Esophagus squamous epithelium (tissue), 5 donors: ENCODE results near the gene VEZF1. TPM values are rescaled to one million over a fixed set of nuclear protein-coding genes. Genes with fewer than 3 reads are reported as not detected.

ENCODE experiments used
- DNase-seq: peaks from one replicate; lab custom pipeline; 2025; lab: John Stamatoyannopoulos, UW
- H3K27ac ChIP-seq, 4 donors: fragments of 200-600 bp; sonication (generic); one replicate each; pipeline ENCODE4 v1.5.1; 2016 to 2019; ENCODE audit warnings: mild to moderate bottlenecking in 1 of 4
- H3K27me3 ChIP-seq, 4 donors: fragments of 200-600 bp; sonication (generic); 1 replicate in 3 of 4; 2 replicates in 1 of 4; pipeline versions ENCODE4 v1.5.1 to v1.6.0; 2017 to 2021; ENCODE audit warnings: antibody characterized with exemption in 1 of 4
- H3K36me3 ChIP-seq, 3 donors: fragments of 200-600 bp; sonication (generic); one replicate each; pipeline ENCODE4 v1.5.1; 2016 to 2019
- H3K4me1 ChIP-seq, 3 donors: fragments of 200-600 bp; sonication (generic); one replicate each; pipeline ENCODE4 v1.5.1; 2017 to 2019
- H3K4me3 ChIP-seq, 4 donors: fragments of 200-600 bp; sonication (generic); 1 replicate in 3 of 4; 2 replicates in 1 of 4; pipeline ENCODE4 v1.5.1; 2016 to 2019; ENCODE audit warnings: mild to moderate bottlenecking in 2 of 4, moderate library complexity in 1 of 4
- H3K9me3 ChIP-seq, 3 donors: fragments of 200-600 bp; sonication (generic); one replicate each; pipeline ENCODE4 v1.5.1; 2016 to 2019
- CTCF ChIP-seq, 6 experiments: fragments of 450-650 bp in 4 of 6; fragments of 200-600 bp in 2 of 6; sonication (generic) in 2 of 6; IDR thresholded peaks; one replicate each; pipeline ENCODE4 v1.5.1; 2016 to 2019; ENCODE audit warnings: antibody characterized with exemption in 6 of 6, mild to moderate bottlenecking in 4 of 6, moderate library complexity in 4 of 6
- POLR2A ChIP-seq, 4 donors: fragments of 450-650 bp; IDR thresholded peaks; one replicate each; pipeline ENCODE4 v1.6.1; 2017; ENCODE audit warnings: antibody characterized with exemption in 4 of 4, mild to moderate bottlenecking in 4 of 4, moderate library complexity in 3 of 4
- WGBS, 2 donors: methylation state at CpG; one replicate each; pipeline ENCODE4 v1.1.5; 2018; 5-methylcytosine and 5-hydroxymethylcytosine counted together
- intact Hi-C: fragments of 100-400 bp; cut with DNase I; formaldehyde crosslinking; loops from one replicate; pipeline ENCODE4 v1.15.0; 2022
- total RNA-seq, 4 donors: library from RNA; depleted of rRNA; stranded (reverse); fragments of >200 nt; gene quantifications; one replicate each; pipeline ENCODE4 v1.1.0, GENCODE V29; 2016
- donor health status: DM: yes; HTN: yes; CAD: no.

The VEZF1 gene
- total RNA-seq, 4 donors from 2014 or later = 20.3 to 61.4 (median 27.4) TPM

- WGBS, 2 donors = 70 to 88% methylated on average over 3 to 4 of the region's 5 CpGs
- H3K9me3 ChIP-seq = no peaks in the 10 kb centered on the region
- no peak overlapping the region for H3K4me3 ChIP-seq
- peaks cover 33 to 99% (median 78%) of the 10 kb centered on the region in 3 donors for H3K4me1 ChIP-seq
- no peak for DNase-seq
- no peak for TF ChIP-seq POLR2A (IDR thresholded peaks at IDR 0.05)
- no peak for TF ChIP-seq CTCF (IDR thresholded peaks at IDR 0.05)
- no peaks in the 10 kb centered on the region for H3K36me3 ChIP-seq
- no peaks in the 10 kb centered on the region for H3K27me3 ChIP-seq
- intact Hi-C loops = no loop called here
- H3K27ac ChIP-seq = peak overlapping the region; percentile 23 to 98 (median 86)
Measured at GRCh38 chr17:57930239-57930638, 57.8 kb downstream of the VEZF1 start.

GRCh38 chr17:57929386-57929785 lies 58.7 kb downstream of the VEZF1 start:
- Histone ChIP-seq H3K27ac (peak overlapping the region; percentile 45 to 98 (median 86)), H3K27me3 (no peaks in the 10 kb centered on the region), H3K9me3 (no peaks in the 10 kb centered on the region), H3K36me3 (no peaks in the 10 kb centered on the region), H3K4me3 (no peak overlapping the region), H3K4me1 (peaks cover 33 to 99% (median 74%) of the 10 kb centered on the region in 3 donors)
- no peak for DNase-seq
- intact Hi-C loops = no loop called here
- 56 to 61% methylated on average over 4 of the region's 4 CpGs for WGBS, 2 donors
- no peak for TF ChIP-seq CTCF (IDR thresholded peaks at IDR 0.05)
- TF ChIP-seq POLR2A (IDR thresholded peaks at IDR 0.05) = no peak

GRCh38 chr17:57928928-57929327 lies 59.1 kb downstream of the VEZF1 start:
- WGBS, 2 donors = 28 to 39% methylated on average over 4 to 5 of the region's 5 CpGs
- no peaks in the 10 kb centered on the region for H3K27me3 ChIP-seq
- no peaks in the 10 kb centered on the region for H3K36me3 ChIP-seq
- no peaks in the 10 kb centered on the region for H3K9me3 ChIP-seq
- peak overlapping the region; percentile 45 to 98 (median 86) for H3K27ac ChIP-seq
- no peak overlapping the region for H3K4me3 ChIP-seq
- intact Hi-C loops = no loop called here
- TF ChIP-seq POLR2A (IDR thresholded peaks at IDR 0.05) = no peak
- TF ChIP-seq CTCF (IDR thresholded peaks at IDR 0.05) = no peak
- DNase-seq = no peak
- peaks cover 33 to 97% (median 74%) of the 10 kb centered on the region in 3 donors for H3K4me1 ChIP-seq

- WGBS, 2 donors = 30 to 56% methylated on average over 1 to 3 of the region's 5 CpGs
- Histone ChIP-seq H3K27ac (peak overlapping the region; percentile 55 to 98 (median 75)), H3K4me1 (peaks cover 34 to 94% (median 72%) of the 10 kb centered on the region in 3 donors), H3K27me3 (no peaks in the 10 kb centered on the region), H3K4me3 (no peak overlapping the region), H3K36me3 (no peaks in the 10 kb centered on the region), H3K9me3 (no peaks in the 10 kb centered on the region)
- intact Hi-C loops = no loop called here
- TF ChIP-seq CTCF (IDR thresholded peaks at IDR 0.05) = no peak
- no peak for TF ChIP-seq POLR2A (IDR thresholded peaks at IDR 0.05)
- no peak for DNase-seq
Measured at GRCh38 chr17:57927048-57927723, 60.9 kb downstream of the VEZF1 start.

DNA sequence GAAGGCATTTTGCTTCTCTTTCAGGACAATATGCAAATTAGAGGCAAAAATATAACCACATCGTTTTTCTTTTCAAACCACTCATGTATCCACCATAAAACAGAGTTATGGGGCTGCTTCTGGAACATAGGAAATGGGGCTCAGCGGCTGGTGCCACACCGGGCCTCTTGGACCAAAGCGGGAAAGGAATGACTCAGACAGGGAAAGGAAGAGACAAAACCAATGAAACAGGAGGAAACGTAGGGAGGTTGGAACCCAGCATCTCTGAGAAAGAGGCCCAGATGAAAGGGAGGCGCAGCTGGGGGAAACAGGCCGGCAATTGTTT lies 61.4 kb downstream of the VEZF1 start:
- Histone ChIP-seq H3K4me1 (peaks cover 37 to 94% (median 72%) of the 10 kb centered on the region in 3 donors), H3K36me3 (no peaks in the 10 kb centered on the region), H3K9me3 (no peaks in the 10 kb centered on the region), H3K27ac (peak overlapping the region; percentile 55 to 98 (median 75)), H3K4me3 (no peak overlapping the region), H3K27me3 (no peaks in the 10 kb centered on the region)
- WGBS, 2 donors = 37 to 48% methylated on average over 7 of the region's 7 CpGs
- no peak for DNase-seq
- intact Hi-C loops = no loop called here
- no peak for TF ChIP-seq CTCF (IDR thresholded peaks at IDR 0.05)
- TF ChIP-seq POLR2A (IDR thresholded peaks at IDR 0.05) = no peak
